GM18909 (cell line): ENCODE results near the gene PEX16.

Source experiments
- ATAC-seq: cut with Tn5 transposase; IDR thresholded peaks from one replicate; pipeline ENCODE4 v1.9.1; 2021; ENCODE audit warnings: mild to moderate bottlenecking; ENCODE audit not compliant: unreplicated experiment, poor library complexity

Gene PEX16

DNA sequence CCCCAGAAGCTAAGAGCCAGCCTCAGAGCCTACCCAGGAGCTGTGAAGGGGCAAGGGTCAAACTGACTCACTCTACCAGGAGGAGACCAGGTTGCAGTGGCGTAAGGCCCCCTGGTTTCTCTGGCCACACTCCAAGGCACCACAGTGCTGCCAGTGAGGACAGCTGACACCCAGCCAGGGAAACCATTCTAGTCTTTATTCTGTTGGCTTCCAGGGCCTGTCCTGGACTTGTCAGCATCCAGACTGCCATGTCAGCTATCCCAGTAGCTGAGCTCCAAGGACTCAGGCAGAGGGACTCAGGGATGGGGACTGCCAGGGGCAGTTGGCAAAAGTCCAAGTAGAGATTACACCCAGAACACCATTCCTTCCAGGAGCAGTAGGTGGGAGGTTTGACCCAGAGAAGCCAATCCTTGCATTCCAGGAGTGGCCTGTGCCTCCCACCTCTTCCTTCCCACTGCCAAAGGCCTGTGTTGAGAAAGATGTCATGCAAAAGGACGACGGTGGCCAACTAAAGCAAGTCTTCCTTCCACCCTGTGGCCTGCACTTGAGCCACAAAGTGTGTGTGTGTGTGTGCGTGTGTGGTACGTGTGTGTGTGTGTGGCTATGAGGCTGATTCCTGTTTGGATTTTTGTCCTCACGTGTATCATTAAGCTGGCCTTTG is 35.8 kb downstream of the PEX16 start:
- no peak for ATAC-seq

DNA sequence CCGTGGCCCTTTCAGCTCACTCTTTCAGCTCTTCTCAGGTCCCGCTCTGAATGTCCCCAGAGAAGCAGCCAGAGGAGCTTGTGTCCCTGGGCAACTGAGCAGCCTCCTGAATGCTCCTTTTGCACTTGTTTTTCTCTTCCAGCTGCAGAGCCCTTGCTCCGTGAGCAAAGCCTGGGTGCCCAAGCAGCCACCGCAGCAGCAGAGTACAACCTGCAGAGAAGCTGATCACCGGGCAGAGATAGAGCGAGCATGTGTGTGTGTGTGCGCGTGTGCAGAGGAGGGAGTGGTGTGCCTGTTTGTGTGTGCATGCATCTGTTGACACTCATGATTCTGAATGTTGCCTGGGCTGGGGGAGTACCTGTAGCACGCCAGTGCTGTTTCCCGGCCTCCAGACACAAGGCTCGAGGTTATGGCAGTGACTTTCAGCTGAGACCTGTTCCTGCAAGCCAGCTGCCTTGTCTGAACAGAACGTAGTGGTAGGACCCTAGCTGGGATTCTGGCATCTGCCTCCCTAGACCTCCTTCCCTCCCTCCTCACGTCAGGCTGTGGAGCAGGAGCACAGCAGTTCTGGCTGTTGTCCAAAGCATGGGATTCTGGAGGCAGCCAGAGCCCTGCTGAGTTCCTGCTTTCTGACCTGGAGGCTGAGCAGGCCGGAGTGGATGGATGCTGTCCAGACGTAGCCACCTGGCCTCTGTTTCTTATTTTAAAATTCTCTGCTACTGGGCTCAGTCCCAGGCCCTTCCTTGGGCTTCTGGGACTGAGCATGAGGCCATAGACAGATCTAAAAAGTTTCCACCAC is 36.7 kb downstream of the PEX16 start:
- ATAC-seq: no peak

DNA sequence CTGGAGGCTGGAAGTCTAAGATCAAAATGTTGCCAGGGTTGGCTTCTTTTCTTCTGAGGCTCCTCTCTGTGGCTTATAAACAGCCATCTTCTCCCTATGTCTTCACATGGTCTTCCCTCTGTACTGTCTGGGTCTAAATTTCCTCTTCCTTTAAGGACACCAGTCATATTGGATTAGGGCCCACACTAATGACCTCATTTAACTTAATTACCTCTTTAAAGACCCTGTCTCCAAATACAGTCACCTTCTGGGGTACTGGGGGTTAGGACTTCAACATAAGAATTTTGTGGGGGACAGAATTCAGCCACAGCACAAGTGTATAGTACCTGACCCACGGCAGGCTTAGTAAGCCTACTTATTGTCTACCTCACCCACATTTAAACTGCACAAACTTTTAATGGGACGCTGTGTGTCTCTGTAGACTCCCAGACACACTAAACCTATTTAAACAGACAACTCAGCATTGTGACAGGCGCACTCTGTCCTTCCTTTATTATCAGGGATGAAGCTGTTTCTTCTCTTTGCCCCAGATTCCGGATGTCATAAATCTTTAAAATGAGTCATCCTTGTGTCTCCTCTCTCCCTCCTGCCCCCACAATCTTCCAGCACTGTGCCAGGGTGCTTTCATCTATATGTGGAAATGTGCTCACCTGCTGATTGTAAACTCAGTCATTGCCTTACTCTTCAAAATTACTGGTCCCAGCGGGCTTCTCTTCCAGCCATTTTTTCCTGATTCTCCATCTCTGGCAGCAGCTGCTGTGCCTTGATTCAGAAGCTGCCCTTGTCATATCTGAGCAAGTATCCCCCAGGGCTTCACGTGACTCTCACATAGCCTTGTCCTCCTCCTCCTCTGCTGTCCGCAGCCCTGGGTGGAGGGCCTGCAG is 37.6 kb downstream of the PEX16 start:
- ATAC-seq: no peak

DNA sequence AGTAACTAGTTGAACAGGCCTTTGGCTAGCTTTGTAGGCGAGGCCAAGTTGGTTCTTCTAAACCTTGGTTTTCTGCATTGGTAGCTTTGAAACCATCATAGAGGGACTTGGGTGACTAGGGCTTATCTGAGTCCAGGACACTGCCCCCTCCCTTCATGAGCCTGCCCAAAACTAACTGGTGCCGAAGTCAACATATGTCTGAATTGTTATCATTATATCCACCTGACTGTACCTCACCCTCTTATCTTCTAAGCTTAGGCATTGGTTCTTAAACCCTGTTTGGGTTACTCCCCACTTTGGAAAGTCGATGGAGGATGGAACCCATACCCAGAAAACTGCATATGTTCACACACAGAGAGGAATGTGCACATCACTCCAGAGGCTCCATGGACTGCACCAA is 39.8 kb downstream of the PEX16 start:
- ATAC-seq: no peak

DNA sequence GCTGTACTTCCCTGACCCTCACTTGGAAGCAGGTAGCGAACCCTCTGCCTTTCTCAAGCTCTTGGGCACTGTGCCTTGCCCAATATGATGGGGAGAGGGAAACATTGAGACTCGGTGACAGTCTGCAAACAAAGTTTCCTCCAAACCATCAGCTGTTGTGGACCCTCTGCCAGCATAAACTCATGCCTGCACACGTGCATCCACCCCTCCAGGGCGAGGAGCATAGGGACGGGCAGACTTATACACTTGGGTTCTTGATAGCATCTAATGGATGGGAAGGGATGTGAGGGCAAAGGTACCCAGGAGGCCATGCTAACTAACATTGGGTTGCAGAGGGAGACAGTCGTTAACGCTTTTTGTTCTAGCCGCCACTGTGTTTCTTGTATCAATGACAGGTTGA is 40.5 kb downstream of the PEX16 start:
- ATAC-seq: no peak

DNA sequence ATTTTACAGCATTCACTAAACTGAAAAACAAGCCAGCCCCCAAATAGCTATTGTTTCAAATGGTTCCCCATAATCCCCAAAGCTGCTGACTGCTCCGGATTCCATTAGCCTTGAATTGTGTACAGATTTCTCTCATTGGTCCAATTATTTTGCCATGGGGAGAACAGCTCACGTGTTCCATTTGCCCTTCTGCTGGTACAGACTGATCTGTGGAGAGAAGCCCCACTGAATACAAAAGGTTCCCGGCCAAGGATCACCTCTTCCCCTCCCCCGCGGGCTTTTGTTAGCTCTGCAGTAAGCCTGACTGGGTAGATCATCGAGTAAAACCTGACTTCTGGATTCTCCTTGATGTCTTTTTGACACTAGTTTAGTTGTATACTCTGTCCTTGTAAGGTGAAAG is 41.3 kb downstream of the PEX16 start:
- ATAC-seq: no peak

DNA sequence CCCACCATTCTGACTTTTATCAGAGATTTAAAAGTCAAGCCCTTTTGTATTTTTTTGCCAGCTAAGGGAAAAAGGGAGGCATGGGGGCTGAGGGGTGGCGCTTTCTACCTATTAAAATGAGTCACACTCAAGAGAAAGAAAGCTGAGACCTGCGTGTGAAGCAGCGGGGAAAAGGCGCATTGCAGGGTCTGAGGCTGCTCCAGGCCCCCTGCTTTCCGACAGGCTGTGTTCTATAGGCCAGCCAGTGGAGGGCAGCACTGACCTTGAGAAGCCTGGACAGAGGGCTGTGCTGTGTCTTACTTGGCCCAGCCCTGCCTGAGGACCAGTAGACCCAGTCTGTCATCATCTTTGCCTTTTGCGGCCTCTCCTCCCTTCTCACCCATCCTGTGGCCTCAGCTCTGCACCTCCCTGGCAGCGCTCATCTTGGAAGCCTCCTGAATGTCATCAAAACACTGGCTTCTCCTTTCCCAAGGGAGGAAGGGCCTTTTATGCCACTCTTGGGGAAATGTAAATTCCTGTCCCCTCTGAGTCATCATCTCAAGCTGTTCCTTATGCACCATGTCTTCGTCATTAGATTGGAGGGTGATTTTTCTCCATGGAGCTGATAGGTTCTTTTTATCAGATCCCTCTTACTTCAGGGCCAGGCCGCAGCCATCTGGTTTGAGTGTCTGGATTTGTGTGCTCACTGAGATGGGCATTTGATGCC is 44.9 kb downstream of the PEX16 start:
- ATAC-seq: no peak

DNA sequence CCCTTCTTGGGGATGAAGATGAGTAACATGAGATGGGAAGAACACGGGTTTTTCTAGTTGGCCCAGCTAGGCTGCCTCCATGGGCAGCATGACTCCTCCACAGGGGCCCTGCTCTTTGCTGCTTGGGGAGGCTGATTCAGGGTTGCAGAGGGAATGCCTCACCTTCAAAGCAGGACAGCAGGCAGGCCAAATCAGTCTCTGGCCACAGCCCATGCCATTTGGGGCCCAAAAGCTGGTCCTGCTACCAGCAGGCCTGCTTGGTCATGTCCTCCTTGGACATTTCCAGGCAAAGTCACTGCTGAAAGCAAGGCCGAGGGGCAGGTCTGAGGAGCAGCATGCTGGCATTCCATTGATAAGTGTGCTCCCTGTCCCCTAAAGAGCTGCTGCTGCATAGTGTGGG is 46.0 kb downstream of the PEX16 start:
- no peak for ATAC-seq

DNA sequence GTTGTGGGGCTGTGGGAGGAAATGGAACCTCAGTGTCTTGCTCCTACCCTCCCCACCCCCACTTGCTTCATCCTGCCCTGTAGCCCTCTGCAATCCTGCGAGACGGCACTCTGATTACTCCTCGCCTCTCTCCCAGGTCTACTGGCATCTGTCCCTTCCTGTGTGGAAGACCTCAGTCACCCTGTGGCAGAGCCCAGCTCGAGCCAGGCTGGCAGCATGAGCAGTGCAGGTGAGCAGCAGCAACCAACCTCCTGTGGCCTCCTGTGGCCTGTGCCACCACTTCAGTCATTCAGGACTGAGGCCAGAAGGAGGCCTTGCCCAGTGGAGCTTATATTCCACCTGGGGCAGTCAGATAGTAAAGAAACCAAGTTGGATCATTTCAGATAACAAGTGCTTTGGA is 47.0 kb downstream of the PEX16 start:
- ATAC-seq: no peak

DNA sequence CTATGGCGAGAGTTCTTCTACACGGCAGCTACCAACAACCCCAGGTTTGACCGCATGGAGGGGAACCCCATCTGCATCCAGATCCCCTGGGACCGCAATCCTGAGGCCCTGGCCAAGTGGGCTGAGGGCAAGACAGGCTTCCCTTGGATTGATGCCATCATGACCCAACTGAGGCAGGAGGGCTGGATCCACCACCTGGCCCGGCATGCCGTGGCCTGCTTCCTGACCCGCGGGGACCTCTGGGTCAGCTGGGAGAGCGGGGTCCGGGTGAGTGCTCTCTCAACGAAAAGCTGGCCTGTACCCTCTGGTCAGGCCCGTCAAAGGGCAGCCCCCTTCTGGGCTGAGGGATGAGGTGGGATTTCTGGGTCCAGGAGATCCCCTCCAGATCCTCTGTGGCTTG is 48.1 kb downstream of the PEX16 start:
- no peak for ATAC-seq

DNA sequence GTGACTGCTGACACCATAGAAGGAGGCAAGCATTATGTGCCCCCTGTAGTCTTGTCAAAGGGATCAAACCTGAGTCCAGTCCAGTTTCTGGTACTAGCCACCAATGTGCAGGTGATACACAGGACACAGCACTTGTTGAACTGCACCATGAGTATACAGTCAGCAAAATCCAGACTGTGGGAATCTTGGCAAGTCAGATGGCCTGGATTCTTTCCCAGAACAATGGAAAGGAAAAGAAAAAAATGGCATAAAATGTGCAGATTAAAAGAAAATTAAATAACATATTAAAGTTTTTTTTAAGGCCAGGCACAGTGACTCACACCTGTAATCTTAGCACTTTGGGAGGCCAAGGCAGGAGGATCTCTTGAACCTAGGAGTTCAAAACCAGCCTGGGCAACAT is 53.6 kb downstream of the PEX16 start:
- ATAC-seq: no peak

DNA sequence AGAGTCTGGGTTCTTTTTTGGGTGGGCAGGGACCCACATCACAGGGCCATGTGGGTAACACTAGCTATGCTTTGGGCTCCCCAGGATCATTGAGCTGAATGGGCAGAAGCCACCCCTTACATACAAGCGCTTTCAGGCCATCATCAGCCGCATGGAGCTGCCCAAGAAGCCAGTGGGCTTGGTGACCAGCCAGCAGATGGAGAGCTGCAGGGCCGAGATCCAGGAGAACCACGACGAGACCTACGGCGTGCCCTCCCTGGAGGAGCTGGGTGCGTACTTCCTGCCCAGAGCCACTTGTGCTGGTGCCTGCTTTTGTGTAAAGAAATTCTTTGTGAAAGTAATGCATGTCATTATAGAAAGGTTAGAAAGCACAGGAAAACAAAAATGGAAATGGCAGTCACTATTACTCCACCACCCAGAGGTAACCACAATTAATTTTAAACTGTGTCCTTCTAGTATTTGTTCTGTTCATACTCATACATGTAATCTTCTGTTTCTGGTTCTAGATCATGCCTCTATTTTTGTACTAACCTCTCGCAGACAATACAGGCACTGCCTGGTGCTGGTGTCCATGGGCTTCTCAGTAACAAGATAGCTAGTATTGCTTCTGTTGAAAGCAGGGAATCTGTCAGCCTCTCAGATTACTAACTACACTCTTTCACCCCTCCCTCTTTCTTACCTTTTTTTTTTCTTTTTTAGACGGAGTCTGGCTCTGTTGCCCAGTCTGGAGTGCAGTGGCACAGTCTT is 56.7 kb downstream of the PEX16 start:
- ATAC-seq: no peak

DNA sequence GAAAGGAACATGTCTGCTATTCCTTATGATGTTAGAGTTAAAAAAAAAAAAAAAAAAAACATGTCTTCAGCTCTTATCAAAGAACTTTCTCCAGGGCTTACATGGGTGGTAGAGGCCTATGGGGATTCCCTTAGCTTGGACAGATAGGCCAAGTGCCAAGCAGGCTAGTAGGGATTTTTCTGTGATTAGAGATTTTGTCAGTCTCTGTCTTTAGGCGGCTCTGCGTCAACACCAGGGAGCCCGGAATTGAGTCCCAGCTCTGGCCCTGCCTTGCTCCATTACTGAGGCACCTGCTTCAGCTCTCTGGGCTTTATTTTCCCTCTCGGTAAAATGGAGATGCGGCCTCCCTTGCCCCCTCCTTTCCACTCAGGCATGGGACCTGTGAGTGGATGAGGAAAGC is 57.3 kb downstream of the PEX16 start:
- ATAC-seq: no peak
